NK-92 treated with Interleukin-12 subunit alpha and Interleukin-12 subunit beta, amount 100 ng/mL, for 24 hours (cell line): ENCODE measurements around the gene KIAA0825.
"Not testable (repeated sequence)": the region's sequence is repeated elsewhere in the genome, so short reads cannot be mapped to it uniquely, and the experiment has no call there.

Source experiments
- DNase-seq: peaks from one replicate; lab custom pipeline; 2025; lab: John Stamatoyannopoulos, UW

The KIAA0825 gene

DNA sequence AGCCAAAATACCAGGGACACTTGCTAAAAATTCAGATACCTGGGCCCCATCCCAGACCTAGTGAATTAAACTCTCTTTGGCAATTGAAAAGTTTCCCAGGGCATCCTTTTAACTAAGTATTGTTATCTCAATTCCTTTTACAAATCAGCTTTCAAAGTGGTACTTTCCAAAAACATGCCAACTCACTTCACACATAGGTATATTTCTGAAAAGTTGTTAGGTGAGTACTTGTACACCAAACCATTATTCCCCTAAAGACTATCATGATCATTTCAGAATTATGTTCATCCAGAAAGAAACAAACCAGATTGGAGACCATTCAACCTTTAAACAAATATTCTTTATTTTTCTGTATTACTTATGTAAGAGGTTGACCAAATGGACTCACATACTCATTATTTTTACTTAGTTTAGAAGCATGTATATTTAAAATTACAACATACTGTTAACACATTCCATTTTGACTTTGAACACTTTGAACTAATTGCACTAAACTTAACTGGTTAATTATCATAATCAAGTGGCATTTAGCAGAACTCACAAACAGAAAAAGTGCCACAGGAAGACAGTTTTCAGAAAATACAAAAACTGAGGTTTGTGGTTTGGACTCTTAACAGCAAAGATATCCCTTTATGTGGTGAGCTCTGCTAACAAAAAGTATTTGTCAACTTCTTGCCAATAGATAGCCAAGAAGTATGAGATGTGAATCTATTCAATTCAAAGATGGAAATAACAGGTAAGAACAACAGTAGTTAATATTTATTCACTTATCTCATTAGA lies 40.7 kb downstream of the KIAA0825 start:
- no peak for DNase-seq

- no peak for DNase-seq
Measured at GRCh38 chr5:94575196-94575595, 43.2 kb downstream of the KIAA0825 start.

GRCh38 chr5:94573349-94573748 lies 45.1 kb downstream of the KIAA0825 start:
- not testable (repeated sequence) for DNase-seq

DNA sequence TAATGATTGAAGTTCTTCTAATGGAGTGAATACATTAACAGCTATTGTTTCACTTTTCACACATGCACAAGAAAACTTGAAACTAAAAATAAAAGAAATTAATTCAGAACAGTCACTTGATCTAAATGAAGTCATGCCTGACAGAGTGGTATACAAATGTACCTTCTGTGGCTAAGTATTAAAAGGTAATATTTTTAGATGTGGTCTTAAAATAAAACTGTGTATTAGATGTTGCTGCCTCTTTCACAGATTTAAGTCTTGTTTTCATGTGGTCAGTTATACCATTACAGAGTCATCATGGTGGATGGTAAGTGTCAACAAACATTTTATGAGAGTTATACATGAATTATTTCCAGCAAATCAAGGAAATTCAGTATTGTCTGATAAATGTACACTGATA lies 47.0 kb downstream of the KIAA0825 start:
- no peak for DNase-seq

- DNase-seq = no peak
Measured at GRCh38 chr5:94564812-94565211, 53.6 kb downstream of the KIAA0825 start.

- no peak for DNase-seq
Measured at GRCh38 chr5:94562327-94562971, 56.0 kb downstream of the KIAA0825 start.

- no peak for DNase-seq
Measured at GRCh38 chr5:94558028-94558427, 60.4 kb downstream of the KIAA0825 start.

- no peak for DNase-seq
Measured at GRCh38 chr5:94551858-94552257, 66.5 kb downstream of the KIAA0825 start.

GRCh38 chr5:94545870-94546625 lies 72.4 kb downstream of the KIAA0825 start:
- DNase-seq = no peak

DNA sequence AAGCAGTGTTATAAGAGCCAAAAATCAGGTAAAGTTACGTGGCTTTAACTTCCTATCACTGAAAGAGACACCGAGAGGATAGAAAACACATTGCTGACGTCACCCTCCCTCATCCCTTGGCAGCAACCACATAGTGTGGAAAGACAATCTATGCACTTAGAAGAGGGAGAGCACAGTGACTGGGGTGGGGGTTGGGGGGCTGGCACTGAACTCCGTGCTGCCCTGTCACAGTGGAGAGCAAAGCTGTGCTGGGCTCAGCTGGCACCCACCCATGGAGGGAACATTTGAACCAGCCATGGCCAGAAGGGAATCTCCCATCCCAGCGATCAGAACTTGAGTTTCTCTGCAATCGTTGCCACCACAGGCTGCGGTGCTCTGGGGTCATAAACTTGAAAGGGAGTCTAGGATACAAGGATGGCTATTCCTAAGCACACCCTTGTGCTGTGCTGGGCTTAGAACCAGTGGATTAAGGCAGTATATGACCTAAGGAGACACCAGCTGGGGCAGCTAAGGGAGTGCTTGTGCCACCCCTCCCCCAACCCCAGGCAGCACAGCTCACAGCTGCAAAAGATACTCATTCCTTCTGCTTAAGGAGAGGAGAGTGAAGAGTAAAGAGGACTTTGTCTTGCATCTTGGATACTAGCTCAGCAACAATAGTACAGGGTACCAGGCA lies 73.4 kb downstream of the KIAA0825 start:
- no peak for DNase-seq

GRCh38 chr5:94544031-94544650 lies 74.3 kb downstream of the KIAA0825 start:
- DNase-seq = no peak

- DNase-seq = no peak
Measured at GRCh38 chr5:94540856-94541494, 77.4 kb downstream of the KIAA0825 start.

DNA sequence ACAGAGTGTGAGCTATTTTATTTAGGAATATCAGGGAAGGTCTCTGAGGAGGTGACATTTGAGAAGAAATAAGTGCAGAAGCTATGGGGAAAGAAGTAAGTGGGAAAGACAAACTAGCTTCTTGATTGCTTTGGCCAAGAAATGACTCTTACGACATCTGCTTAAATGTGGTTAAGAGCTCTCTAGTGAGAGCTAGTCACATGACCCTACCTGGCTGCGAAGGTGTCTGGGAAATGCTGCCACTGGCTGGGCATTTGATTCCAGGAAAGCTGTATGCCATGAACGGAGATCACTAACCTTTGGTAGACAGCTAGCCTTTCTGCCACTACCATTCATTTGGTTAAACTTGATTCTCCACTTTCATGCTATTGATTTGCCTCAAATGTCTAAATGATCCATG lies 80.1 kb downstream of the KIAA0825 start:
- DNase-seq = no peak

- no peak for DNase-seq
Measured at GRCh38 chr5:94526706-94527105, 91.7 kb downstream of the KIAA0825 start.

DNA sequence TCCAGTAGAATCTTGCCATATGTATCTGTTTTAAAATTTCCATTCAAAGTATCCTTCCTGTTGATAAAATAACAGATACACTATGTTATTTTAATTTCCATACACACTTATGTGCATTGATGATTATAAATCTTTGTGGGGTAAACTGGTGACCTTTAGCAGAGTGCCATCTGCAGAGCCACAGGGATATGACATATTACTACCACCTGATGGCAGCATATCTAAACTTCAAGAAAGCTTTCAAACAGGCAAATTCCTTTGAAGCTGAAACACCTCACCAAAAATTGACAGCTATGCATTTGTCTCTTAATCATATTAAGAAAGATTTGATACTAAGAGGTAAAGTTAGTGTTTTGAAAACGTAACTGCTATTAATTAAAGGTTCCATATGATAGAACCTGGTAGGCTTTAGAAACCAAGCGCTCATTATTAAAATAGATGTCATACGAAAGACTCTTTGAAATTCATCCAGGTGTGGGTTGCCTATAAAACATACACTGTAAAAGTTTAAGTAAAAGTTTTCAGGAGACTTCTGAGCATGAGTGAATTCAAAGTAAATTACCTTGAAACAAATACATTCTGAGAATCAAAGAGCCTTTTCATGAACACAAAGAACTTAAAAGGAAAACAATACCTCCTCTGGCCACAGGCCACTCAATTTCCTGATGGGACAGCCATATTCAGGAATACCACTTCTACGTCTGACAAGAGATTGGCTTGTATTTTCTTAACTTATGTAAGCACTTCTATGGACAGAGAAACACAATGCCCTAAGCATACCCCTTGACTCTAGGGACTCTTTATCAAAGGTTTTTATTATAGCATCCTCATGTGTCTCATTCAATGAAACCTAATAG lies 93.3 kb downstream of the KIAA0825 start:
- DNase-seq = no peak

- no peak for DNase-seq
Measured at GRCh38 chr5:94523018-94523417, 95.4 kb downstream of the KIAA0825 start.

GRCh38 chr5:94522117-94522516 lies 96.3 kb downstream of the KIAA0825 start:
- no peak for DNase-seq

DNA sequence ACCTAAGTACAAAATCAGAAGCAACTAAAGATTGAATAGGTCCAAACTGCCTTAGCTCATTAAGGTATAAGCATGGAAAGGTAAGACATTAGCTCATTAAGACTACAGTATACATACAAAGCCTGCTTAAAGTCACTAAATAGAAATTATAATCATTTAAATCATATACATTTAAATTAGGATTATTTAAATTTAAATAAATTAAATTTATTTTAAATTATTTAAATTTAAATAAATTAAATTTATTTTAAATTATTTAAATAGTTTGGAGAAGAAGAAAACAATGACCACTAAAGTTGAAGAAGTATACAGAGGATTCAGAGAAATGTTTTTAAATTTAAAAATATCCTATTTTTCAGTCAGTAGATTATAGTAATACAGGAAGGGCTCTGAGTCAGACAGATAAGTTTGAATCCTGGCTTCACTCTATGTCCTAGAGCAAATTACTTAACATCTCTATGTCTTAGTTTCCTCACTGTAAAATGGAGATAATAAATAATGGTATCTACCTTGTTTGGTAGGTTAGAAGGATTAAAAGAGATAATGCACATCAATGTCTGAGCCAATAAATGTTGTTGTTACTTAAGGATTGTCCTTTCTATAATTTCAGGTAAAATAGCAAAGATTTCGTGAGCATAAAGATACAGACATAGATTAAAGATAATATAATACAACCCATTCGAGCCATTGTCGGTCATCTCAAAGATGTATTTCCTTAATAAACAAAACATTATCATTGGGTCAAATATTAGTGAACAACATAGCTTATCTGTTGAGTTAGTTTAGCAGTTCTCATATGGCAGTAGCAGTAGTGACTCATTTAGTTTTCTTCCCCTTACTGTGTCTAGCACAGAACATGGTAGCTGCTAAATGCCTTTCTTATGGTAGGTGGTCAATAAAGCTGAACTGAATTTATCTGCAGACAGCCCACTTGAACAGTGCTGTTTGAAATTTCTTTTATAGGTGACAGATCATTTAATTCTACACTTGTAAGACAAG lies 100.6 kb downstream of the KIAA0825 start:
- DNase-seq = no peak

- DNase-seq = no peak
Measured at GRCh38 chr5:94516148-94516547, 102.3 kb downstream of the KIAA0825 start.
